ENCODE results near the gene ST8SIA5.
"Not testable (repeated sequence)": the region's sequence is repeated elsewhere in the genome, so short reads cannot be mapped to it uniquely, and the experiment has no call there.

The ST8SIA5 gene

GRCh38 chr18:46756559-46757201 is at the start of gene ST8SIA5:
Gene ST8SIA5, minus strand, starts transcription at chr18:46757053. Its CDS starts 545 bp downstream, at chr18:46756508.
- DNase-seq: no peak

DNA sequence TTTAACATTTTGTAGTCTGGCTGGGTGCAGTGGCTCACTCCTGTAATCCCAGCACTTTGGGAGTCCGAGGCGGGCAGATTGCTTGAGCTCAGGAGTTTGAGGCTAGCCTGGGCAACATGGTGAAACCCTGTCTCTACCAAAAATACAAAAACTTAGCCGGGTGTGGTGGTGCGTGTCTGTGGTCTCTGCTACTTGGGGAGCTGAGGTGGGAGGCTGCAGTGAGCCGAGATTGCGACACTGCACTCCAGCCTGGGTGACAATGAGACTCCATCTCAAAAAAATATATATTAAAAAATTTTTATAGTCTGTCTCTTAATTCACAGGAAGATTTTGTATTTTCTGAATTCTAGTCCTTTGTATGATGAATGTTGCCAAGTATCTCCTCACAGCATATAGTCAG is 39.1 kb upstream of the ST8SIA5 start:
- not testable (repeated sequence) for DNase-seq

DNA sequence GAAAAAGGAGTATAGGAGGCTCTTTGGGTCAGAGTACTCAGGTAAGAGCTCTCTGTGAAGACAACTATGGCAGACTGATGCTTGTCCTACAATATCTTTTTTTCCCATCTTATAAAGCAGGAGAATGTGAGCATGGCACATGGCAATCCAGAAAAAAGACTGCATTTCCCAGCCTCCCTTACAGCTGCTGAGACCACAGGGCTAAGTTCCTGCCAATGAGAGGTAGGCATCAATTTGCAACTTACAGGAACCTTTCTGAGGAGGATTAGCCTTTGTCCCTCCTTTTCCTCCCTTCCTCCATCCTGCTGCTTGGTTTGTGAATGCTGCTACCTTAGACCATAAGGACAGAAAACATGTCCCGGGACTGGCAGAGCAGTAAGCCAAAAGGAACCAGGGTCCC is 37.8 kb upstream of the ST8SIA5 start:
- DNase-seq: no peak

DNA sequence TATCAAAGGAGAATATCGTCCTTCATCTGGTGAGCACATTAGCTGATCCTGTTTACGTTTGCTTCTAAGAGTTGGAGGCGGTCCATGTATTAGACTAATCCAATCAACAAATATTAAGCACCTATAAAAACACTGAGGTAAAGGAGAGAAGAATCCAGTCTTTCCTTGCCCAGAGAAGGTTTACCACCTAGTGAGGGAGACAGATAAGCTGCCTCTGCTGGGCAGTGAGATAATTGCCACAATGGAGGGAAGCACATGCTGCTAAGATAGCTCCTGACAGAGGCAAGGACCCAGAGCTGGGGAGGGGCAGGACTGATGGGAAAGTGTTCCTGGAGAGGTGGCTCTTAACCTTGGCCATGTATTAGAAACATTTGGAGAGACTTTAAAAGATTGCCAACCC is 36.7 kb upstream of the ST8SIA5 start:
- no peak for DNase-seq

DNA sequence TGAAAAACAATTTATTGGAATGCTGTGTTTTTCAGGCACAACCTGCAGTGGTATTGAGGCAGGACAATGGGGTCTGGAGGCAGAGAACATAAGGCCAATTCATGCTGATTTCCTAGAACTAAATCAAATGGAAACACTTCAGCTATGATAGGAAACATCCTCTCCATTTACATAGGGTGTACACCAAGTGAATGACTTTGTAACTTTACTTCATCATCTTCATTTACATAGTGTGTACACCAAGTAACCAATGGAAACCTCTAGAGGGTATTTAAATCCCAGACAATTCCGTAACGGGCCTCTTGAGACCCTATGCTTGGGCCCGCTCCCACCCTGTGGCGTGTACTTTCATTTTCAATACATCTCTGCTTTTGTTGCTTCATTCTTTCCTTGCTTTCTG is 32.2 kb upstream of the ST8SIA5 start:
- DNase-seq: no peak

- no peak for DNase-seq
Observed at GRCh38 chr18:46787674-46788073, 30.8 kb upstream of the ST8SIA5 start.

GRCh38 chr18:46772357-46772756 is 15.5 kb upstream of the ST8SIA5 start:
- DNase-seq: no peak

DNA sequence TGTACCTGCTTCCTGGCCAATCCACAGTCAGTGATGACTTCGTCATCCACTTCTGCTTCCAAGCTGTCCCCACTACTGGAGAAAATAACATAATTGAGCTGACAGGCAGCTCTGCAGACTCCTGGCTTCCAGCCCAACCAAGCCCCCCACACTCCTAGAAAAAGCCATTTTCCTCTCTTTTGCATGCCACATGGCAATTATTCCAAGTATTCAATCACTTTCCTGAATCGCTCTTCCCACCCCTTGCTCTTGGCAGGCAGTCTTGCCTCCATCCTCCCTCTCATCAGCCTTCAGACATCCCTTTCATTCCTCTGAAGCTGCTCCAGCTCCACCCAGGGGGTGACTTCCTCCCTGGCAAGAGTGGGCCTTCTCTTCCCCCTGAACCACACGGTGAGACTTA is 14.3 kb upstream of the ST8SIA5 start:
- DNase-seq: no peak

DNA sequence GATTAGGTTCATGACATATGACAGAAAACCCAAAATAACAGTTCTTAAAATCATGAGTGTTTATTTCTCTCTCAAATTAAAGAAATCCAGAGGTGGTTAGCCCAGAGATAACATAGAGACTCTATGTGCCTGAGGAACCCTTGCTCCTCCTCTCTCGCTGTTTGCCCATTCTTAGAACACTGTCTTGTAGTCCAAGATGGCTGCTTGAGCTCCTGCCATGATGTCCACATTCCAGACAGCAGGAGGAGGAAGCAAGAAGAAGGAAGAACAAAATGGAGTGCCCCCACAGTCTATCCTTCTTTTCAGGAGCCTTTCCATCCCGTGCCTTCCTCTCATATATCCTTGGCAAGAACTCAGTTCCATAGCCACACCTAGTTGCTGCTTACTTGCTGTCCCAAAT is 13.9 kb upstream of the ST8SIA5 start:
- no peak for DNase-seq

- DNase-seq: no peak
Observed at GRCh38 chr18:46768166-46768921, 11.5 kb upstream of the ST8SIA5 start.

DNA sequence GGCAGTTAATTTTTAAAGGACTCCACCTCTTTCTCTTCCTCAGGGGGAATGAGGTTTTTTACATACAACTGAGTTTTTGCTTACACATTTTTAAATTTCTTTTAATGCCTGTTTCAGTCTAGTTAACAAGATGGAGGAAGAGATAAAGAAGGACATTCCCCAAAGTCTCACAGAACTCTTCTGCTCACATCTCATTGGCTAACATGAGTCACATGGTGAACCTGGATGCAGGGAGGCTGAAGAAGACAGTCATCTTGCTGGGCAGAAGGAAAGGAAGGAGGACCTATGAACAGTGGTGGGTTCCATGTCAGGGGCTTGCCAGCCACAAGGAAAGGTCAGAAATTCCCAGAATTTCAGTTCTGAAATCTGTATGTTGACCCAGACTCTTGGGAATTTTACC is 10.4 kb upstream of the ST8SIA5 start:
- no peak for DNase-seq

- no peak for DNase-seq
Observed at GRCh38 chr18:46764586-46764985, 7.7 kb upstream of the ST8SIA5 start.

DNA sequence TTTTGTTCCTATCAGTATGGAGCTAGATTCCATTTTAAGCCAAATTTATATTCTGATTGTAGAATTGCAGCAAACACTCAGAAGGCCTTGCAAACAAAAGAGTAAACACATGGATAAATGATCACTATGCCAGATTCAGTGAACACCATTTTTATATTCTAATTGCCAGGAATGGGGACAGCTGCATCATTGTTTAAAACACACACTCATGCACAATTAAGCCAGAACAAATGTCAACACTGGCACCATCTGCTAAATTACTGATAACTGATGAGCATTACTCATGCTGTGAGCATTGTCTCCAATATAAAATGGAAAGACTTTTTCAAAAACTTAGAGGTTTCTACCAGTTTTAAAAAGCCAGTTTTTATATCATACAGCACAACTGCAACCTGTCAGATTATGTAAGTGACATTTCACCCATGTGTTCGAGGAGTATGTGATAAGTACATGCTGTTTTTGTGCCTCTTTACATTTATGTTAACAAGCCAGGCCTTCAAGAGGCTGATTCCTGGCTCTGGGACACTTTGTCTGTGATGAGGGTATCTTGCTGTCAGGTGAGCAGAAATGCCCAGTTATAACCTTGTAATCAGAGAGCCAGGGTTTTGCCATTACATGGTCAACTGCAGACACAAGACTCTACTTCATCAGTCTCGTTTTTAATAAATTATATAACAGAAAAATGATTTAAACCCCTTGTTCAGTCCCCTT is 4.4 kb upstream of the ST8SIA5 start:
- no peak for DNase-seq

GRCh38 chr18:46759890-46760289 is 3.0 kb upstream of the ST8SIA5 start:
- DNase-seq: no peak

DNA sequence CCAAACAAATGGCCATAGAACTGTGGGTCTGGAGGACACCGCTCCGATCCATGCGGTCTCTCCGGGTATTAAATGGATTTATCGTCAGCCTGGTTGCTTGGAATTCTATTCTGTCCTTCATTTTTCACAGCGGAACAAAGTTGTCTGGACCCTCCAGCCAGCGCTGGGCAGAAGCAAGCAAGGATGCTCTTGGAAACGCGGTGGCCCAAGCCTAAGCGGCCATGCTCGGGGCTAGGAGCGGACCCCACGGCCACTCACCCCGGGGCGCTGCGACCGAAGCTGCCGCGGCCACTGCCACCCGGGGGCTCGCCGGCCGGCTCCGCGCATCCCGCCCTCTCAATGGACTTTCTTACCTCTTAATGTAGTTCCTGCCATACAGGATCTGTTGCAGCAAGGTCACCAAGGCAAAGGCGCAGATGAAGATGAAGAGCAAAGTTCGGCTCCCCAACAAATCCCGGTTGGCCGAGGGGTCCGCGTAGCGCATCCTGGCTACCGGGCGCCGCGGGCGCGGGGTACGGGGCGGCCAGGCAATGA is 761 bp downstream of the ST8SIA5 start:
- no peak for DNase-seq

GRCh38 chr18:46755315-46756024 is 1.4 kb downstream of the ST8SIA5 start:
- DNase-seq: no peak

GRCh38 chr18:46754661-46755292 is 2.1 kb downstream of the ST8SIA5 start:
- no peak for DNase-seq

GRCh38 chr18:46754188-46754587 is 2.7 kb downstream of the ST8SIA5 start:
- DNase-seq: no peak

- no peak for DNase-seq
Observed at GRCh38 chr18:46751882-46752281, 5.0 kb downstream of the ST8SIA5 start.

GRCh38 chr18:46750626-46751025 is 6.2 kb downstream of the ST8SIA5 start:
- no peak for DNase-seq

- no peak for DNase-seq
Observed at GRCh38 chr18:46748466-46748865, 8.4 kb downstream of the ST8SIA5 start.

GRCh38 chr18:46740046-46740445 is 16.8 kb downstream of the ST8SIA5 start:
- no peak for DNase-seq

DNA sequence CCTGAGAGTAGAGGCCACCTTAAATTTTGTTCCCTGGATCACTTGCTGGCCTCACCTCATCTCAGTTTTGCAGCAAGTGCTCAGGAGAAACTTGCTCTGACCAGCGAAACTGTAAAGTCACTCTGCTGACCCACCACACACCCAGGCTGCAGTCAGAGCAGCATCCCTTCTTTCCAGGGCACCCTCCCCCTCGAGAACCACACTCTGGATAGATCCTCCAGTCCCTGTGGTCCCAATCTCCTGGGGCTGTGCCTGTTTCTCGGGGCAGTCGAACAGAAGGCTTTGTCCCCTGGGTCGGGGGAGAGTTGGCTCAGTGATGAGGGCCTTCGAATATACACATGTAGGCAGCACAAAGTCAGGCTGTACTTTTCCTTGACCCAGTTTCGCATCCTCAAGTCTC is 18.4 kb downstream of the ST8SIA5 start:
- no peak for DNase-seq

Data from stimulated activated naive CD4-positive, alpha-beta T cell treated with Interleukin-2 at 50 U/mL for 16 hours (primary cell).